HEK293 (cell line): Measurements from ENCODE around the gene OR7D2.

ENCODE experiments used
- CTCF ChIA-PET: fragments of 350-600 bp; formaldehyde crosslinking; extraction: SDS; loops from one replicate; lab custom pipeline; 2021; ENCODE audit warnings: antibody characterized with exemption; lab: Yijun Ruan, JAX
- POLR2A ChIA-PET: fragments of 300-600 bp; formaldehyde crosslinking; extraction: SDS; loops from one replicate; lab custom pipeline; 2020; ENCODE audit warnings: antibody characterized with exemption, inconsistent platforms; lab: Yijun Ruan, JAX
- H3K27ac ChIP-seq: fragments of 200-500 bp; sonication (Bioruptor generic); 2 replicates; pipeline ENCODE4 v1.5.1; 2014; ENCODE audit warnings: low read depth, low read length, control low read depth, inconsistent platforms; ENCODE audit errors: extremely low read depth
- H3K36me3 ChIP-seq, 2 experiments: fragments of 200-500 bp in 1 of 2; sonication (Bioruptor generic) in 1 of 2; 1 replicate in 1 of 2; 2 replicates in 1 of 2; pipeline ENCODE4 v1.5.1; 2014 to 2017; ENCODE audit warnings: inconsistent platforms in 2 of 2, low read length in 2 of 2; ENCODE audit not compliant: control insufficient read depth in 2 of 2, insufficient read depth in 1 of 2
- H3K4me1 ChIP-seq: fragments of 200-500 bp; sonication (Bioruptor generic); 2 replicates; pipeline ENCODE4 v1.5.1; 2014; ENCODE audit warnings: mild to moderate bottlenecking, low read length, inconsistent platforms; ENCODE audit not compliant: control insufficient read depth, insufficient read depth
- H3K4me3 ChIP-seq: 2 replicates; pipeline ENCODE4 v1.5.1; 2011; ENCODE audit warnings: low read depth, mild to moderate bottlenecking, control low read depth, low read length, moderate library complexity
- H3K9me3 ChIP-seq: fragments of 200-500 bp; sonication (Bioruptor generic); 2 replicates; pipeline ENCODE4 v1.5.1; 2014; ENCODE audit warnings: low read depth, low read length, inconsistent platforms; ENCODE audit not compliant: control insufficient read depth, insufficient read depth
- BCL11A ChIP-seq: fragments of 450-650 bp; formaldehyde crosslinking; IDR thresholded peaks from 2 replicates; pipeline ENCODE4 v1.5.1; 2016; ENCODE audit warnings: low read depth, missing biosample characterization, missing genetic modification characterization
- KLF16 ChIP-seq: fragments of 450-650 bp; formaldehyde crosslinking; IDR thresholded peaks from 2 replicates; pipeline ENCODE4 v1.5.1; 2017; ENCODE audit warnings: missing biosample characterization, missing genetic modification characterization
- OVOL3 ChIP-seq: fragments of 450-650 bp; formaldehyde crosslinking; IDR thresholded peaks from 2 replicates; pipeline ENCODE4 v1.5.1; 2016; ENCODE audit warnings: missing biosample characterization, missing genetic modification characterization
- PRDM1 ChIP-seq: fragments of 450-650 bp; formaldehyde crosslinking; IDR thresholded peaks from 2 replicates; pipeline ENCODE4; 2016; ENCODE audit warnings: missing biosample characterization, missing genetic modification characterization
- WT1 ChIP-seq: fragments of 450-650 bp; formaldehyde crosslinking; IDR thresholded peaks from 2 replicates; pipeline ENCODE4 v1.5.1; 2016; ENCODE audit warnings: missing biosample characterization, missing genetic modification characterization
- ZFP69B ChIP-seq: fragments of 450-650 bp; formaldehyde crosslinking; IDR thresholded peaks from 2 replicates; pipeline ENCODE4 v1.5.1; 2016; ENCODE audit warnings: missing biosample characterization, missing genetic modification characterization
- ZNF114 ChIP-seq: fragments of 450-650 bp; formaldehyde crosslinking; IDR thresholded peaks from 2 replicates; pipeline ENCODE4 v1.5.0; 2017; ENCODE audit warnings: missing biosample characterization, missing genetic modification characterization
- ZNF184 ChIP-seq: fragments of 450-650 bp; IDR thresholded peaks from 2 replicates; pipeline ENCODE4 v1.5.1; 2018; ENCODE audit warnings: missing biosample characterization, mild to moderate bottlenecking, missing genetic modification characterization
- ZNF221 ChIP-seq: fragments of 450-650 bp; formaldehyde crosslinking; IDR thresholded peaks from 2 replicates; pipeline ENCODE4 v1.5.1; 2017; ENCODE audit warnings: missing biosample characterization, missing genetic modification characterization, borderline replicate concordance
- ZNF311 ChIP-seq: fragments of 450-650 bp; formaldehyde crosslinking; IDR thresholded peaks from 2 replicates; pipeline ENCODE4 v1.5.1; 2017; ENCODE audit warnings: missing biosample characterization, missing genetic modification characterization, borderline replicate concordance
- ZNF350 ChIP-seq: fragments of 450-650 bp; formaldehyde crosslinking; IDR thresholded peaks from 2 replicates; pipeline ENCODE4 v1.5.0; 2017; ENCODE audit warnings: missing biosample characterization, mild to moderate bottlenecking, missing genetic modification characterization
- ZNF398 ChIP-seq: fragments of 450-650 bp; formaldehyde crosslinking; IDR thresholded peaks from 2 replicates; pipeline ENCODE4 v1.5.1; 2017; ENCODE audit warnings: missing biosample characterization, missing genetic modification characterization
- ZNF701 ChIP-seq: fragments of 450-650 bp; formaldehyde crosslinking; IDR thresholded peaks from 2 replicates; pipeline ENCODE4 v1.5.1; 2016; ENCODE audit warnings: missing biosample characterization, missing genetic modification characterization
- ZNF776 ChIP-seq: fragments of 450-650 bp; formaldehyde crosslinking; IDR thresholded peaks from 2 replicates; pipeline ENCODE4 v1.5.0; 2017; ENCODE audit warnings: missing biosample characterization, missing genetic modification characterization, borderline replicate concordance
- TF ChIP-seq, protein P1 (sequence below): fragments of 450-650 bp; formaldehyde crosslinking; IDR thresholded peaks from 2 replicates; pipeline ENCODE4 v1.5.1; 2016; ENCODE audit warnings: missing biosample characterization, missing genetic modification characterization, borderline replicate concordance
- TF ChIP-seq, protein P2 (sequence below): fragments of 450-650 bp; formaldehyde crosslinking; IDR thresholded peaks from 2 replicates; pipeline ENCODE4 v1.5.1; 2016; ENCODE audit warnings: missing biosample characterization, missing genetic modification characterization
- TF ChIP-seq, protein P3 (sequence below): fragments of 450-650 bp; formaldehyde crosslinking; IDR thresholded peaks from 2 replicates; pipeline ENCODE4 v1.5.1; 2016; ENCODE audit warnings: missing biosample characterization, missing genetic modification characterization
- TF ChIP-seq, protein P4 (sequence below): fragments of 450-650 bp; formaldehyde crosslinking; IDR thresholded peaks from 2 replicates; pipeline ENCODE4 v1.5.1; 2016; ENCODE audit warnings: missing biosample characterization, missing genetic modification characterization

OR7D2 gene

GRCh38 chr19:9146882-9147281 lies 31.9 kb upstream of the OR7D2 start (continued):
- TF ChIP-seq, protein P1, sequence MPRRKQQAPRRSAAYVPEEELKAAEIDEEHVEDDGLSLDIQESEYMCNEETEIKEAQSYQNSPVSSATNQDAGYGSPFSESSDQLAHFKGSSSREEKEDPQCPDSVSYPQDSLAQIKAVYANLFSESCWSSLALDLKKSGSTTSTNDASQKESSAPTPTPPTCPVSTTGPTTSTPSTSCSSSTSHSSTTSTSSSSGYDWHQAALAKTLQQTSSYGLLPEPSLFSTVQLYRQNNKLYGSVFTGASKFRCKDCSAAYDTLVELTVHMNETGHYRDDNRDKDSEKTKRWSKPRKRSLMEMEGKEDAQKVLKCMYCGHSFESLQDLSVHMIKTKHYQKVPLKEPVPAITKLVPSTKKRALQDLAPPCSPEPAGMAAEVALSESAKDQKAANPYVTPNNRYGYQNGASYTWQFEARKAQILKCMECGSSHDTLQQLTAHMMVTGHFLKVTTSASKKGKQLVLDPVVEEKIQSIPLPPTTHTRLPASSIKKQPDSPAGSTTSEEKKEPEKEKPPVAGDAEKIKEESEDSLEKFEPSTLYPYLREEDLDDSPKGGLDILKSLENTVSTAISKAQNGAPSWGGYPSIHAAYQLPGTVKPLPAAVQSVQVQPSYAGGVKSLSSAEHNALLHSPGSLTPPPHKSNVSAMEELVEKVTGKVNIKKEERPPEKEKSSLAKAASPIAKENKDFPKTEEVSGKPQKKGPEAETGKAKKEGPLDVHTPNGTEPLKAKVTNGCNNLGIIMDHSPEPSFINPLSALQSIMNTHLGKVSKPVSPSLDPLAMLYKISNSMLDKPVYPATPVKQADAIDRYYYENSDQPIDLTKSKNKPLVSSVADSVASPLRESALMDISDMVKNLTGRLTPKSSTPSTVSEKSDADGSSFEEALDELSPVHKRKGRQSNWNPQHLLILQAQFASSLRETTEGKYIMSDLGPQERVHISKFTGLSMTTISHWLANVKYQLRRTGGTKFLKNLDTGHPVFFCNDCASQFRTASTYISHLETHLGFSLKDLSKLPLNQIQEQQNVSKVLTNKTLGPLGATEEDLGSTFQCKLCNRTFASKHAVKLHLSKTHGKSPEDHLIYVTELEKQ (tag by site-specific recombination) = no peak

- ChIA-PET POLR2A (no interaction called here), CTCF (no interaction called here)
- H3K27ac ChIP-seq = no peak overlapping the region
- peaks cover 0 to 74% of the 10 kb centered on the region in 2 experiments; a peak in 2 of 3 replicates for H3K36me3 ChIP-seq
- H3K4me1 ChIP-seq = no peaks in the 10 kb centered on the region
- TF ChIP-seq ZNF184 (tag by site-specific recombination) = no peak
- TF ChIP-seq ZNF114 = no peak
- no peak for TF ChIP-seq PRDM1 (tag by site-specific recombination)
- TF ChIP-seq ZNF311 (tag by site-specific recombination) = no peak
- no peak for TF ChIP-seq ZFP69B (tag by site-specific recombination)
- TF ChIP-seq, protein P2, sequence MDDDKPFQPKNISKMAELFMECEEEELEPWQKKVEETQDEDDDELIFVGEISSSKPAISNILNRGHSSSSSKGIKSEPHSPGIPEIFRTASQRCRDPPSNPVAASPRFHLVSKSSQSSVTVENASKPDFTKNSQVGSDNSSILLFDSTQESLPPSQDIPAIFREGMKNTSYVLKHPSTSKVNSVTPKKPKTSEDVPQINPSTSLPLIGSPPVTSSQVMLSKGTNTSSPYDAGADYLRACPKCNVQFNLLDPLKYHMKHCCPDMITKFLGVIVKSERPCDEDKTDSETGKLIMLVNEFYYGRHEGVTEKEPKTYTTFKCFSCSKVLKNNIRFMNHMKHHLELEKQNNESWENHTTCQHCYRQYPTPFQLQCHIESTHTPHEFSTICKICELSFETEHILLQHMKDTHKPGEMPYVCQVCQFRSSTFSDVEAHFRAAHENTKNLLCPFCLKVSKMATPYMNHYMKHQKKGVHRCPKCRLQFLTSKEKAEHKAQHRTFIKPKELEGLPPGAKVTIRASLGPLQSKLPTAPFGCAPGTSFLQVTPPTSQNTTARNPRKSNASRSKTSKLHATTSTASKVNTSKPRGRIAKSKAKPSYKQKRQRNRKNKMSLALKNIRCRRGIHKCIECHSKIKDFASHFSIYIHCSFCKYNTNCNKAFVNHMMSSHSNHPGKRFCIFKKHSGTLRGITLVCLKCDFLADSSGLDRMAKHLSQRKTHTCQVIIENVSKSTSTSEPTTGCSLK (tag by site-specific recombination) = no peak
- TF ChIP-seq BCL11A = no peak
- no peak for TF ChIP-seq ZNF776 (tag by site-specific recombination)
- TF ChIP-seq ZNF701 (tag by site-specific recombination) = no peak
- no peak for TF ChIP-seq ZNF398 (tag by site-specific recombination)
- TF ChIP-seq ZNF221 (tag by site-specific recombination) = no peak
- no peak for TF ChIP-seq WT1 (tag by site-specific recombination)
- TF ChIP-seq, protein P3, sequence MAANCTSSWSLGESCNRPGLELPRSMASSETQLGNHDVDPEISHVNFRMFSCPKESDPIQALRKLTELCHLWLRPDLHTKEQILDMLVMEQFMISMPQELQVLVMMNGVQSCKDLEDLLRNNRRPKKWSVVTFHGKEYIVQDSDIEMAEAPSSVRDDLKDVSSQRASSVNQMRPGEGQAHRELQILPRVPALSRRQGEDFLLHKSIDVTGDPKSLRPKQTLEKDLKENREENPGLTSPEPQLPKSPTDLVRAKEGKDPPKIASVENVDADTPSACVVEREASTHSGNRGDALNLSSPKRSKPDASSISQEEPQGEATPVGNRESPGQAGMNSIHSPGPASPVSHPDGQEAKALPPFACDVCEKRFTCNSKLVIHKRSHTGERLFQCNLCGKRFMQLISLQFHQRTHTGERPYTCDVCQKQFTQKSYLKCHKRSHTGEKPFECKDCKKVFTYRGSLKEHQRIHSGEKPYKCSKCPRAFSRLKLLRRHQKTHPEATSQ (tag by site-specific recombination) = no peak
- TF ChIP-seq, protein P4, sequence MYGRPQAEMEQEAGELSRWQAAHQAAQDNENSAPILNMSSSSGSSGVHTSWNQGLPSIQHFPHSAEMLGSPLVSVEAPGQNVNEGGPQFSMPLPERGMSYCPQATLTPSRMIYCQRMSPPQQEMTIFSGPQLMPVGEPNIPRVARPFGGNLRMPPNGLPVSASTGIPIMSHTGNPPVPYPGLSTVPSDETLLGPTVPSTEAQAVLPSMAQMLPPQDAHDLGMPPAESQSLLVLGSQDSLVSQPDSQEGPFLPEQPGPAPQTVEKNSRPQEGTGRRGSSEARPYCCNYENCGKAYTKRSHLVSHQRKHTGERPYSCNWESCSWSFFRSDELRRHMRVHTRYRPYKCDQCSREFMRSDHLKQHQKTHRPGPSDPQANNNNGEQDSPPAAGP (tag by site-specific recombination) = no peak
- no peak for TF ChIP-seq OVOL3 (tag by site-specific recombination)
- no peak for TF ChIP-seq KLF16 (tag by site-specific recombination)
- TF ChIP-seq ZNF350 (tag by site-specific recombination) = no peak
- H3K4me3 ChIP-seq = no peak overlapping the region
- H3K9me3 ChIP-seq = no peaks in the 10 kb centered on the region; the same call in 1 of the 2 replicates
Measured at GRCh38 chr19:9148697-9149096, 30.1 kb upstream of the OR7D2 start.
